ENCODE data around the gene MAPT. TPM values are rescaled to one million over a fixed set of nuclear protein-coding genes. Genes with fewer than 3 reads are reported as not detected.

The MAPT gene
- total and polyA plus RNA-seq, 2 experiments from 2014 or later = 0.37 to 0.71 TPM

DNA sequence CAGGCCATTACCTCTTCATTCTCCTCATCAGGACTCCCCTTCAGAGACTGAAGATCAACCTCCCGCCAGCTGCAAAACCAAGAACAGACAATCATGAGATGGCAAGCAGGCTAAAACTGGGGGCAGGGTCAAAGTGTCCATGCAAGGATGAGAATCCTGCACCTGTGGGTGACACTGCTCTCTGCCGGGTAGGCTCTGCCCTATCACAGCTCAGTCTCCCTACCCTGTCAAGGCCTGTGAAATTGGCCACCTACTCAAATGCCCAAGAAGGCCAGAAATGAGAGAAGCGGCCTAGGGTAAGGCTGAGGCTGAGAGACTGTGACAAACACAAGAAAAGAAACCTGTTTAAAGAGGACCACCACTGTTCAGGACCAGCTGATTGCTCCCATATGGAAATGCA lies 139.0 kb downstream of the MAPT start:
- H3K79me2 ChIP-seq = peaks cover 3% of the 10 kb centered on the region
- no peaks in the 10 kb centered on the region for H3K9me3 ChIP-seq (ENCODE audit: low read depth)
- H3K36me3 ChIP-seq (replicated peaks; ENCODE audit: insufficient read depth, low read depth) = no peaks in the 10 kb centered on the region
- DNase-seq (ENCODE audit: low spot score) = no peak
- TF ChIP-seq, protein P1, sequence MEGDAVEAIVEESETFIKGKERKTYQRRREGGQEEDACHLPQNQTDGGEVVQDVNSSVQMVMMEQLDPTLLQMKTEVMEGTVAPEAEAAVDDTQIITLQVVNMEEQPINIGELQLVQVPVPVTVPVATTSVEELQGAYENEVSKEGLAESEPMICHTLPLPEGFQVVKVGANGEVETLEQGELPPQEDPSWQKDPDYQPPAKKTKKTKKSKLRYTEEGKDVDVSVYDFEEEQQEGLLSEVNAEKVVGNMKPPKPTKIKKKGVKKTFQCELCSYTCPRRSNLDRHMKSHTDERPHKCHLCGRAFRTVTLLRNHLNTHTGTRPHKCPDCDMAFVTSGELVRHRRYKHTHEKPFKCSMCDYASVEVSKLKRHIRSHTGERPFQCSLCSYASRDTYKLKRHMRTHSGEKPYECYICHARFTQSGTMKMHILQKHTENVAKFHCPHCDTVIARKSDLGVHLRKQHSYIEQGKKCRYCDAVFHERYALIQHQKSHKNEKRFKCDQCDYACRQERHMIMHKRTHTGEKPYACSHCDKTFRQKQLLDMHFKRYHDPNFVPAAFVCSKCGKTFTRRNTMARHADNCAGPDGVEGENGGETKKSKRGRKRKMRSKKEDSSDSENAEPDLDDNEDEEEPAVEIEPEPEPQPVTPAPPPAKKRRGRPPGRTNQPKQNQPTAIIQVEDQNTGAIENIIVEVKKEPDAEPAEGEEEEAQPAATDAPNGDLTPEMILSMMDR (IDR thresholded peaks at IDR 0.05; ENCODE audit: poor library complexity) = no peak
- no peak for TF ChIP-seq EZH2phosphoT487 (IDR thresholded peaks at IDR 0.05; ENCODE audit: low read depth, severe bottlenecking, unreplicated experiment)
- no peak for TF ChIP-seq EZH2 (IDR thresholded peaks at IDR 0.05; ENCODE audit: borderline replicate concordance)
- no peak overlapping the region for H3K27ac ChIP-seq
- no peaks in the 10 kb centered on the region for H3K4me1 ChIP-seq (ENCODE audit: insufficient read depth)
- WGBS (ENCODE audit: low lambda C conversion rate, missing lambda C conversion rate) = 88% methylated on average over 3 of the region's 3 CpGs
- peaks cover 8% of the 10 kb centered on the region for H4K20me1 ChIP-seq (ENCODE audit: insufficient read depth, poor library complexity, severe bottlenecking)
- H3K4me3 ChIP-seq = no peak overlapping the region
- no peak overlapping the region for H2AFZ ChIP-seq
- H3K27me3 ChIP-seq = no peaks in the 10 kb centered on the region
- H3K4me2 ChIP-seq = no peak overlapping the region
- H3K9me2 ChIP-seq (replicated peaks; ENCODE audit: insufficient read depth) = no peaks in the 10 kb centered on the region

DNA sequence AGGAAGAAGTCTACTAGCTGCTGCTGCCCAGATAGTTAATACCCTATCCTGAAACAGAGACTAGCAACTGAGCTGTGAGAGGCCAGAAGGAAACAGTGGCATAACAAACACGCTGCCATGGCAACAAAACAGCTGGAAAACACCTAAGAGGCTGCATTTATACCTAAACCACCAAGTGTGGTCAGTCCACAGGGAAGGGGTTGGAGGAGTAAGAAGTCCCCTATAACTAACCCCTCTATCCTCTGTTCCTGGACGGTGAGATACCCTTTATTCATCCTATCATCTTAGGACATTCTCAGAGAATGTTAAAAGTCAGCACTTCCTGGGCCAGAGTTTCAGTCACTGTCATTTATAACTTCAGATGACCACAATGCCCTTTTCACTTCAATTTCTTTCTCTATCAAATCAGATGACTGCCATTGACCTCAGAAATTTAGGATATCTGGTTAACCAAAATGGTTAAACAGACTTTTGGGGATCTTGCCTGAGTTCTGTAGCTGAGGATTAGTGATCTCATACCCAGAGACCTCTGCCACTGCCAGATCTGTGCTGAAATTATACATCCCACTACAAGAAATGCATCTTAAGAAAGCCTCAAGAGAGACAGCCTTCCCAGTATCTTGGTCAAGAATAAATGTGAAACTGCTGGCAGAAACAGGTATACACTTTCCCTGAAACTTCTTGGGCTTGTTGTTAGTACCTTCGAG lies 140.9 kb downstream of the MAPT start:
- H3K36me3 ChIP-seq (replicated peaks; ENCODE audit: insufficient read depth, low read depth) = peaks cover 5% of the 10 kb centered on the region

DNA sequence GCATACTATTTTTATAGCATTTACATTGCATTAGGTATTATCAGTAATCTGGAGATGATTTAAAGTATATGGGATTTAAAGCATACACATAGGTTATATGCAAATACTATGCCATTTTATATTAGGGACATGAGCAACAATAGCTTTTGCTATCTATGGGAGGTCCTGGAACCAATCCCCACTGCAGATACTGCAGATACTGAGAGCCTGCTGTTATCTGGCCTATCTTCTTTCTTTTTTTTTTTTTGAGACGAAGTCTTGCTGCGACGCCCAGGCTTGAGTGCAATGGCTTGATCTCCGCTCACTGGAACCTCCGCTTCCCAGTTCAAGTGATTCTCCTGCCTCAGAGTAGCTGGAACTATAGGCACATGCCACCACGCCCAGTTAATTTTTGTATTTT lies 142.1 kb downstream of the MAPT start:
- no peak overlapping the region for H3K27ac ChIP-seq
- peaks cover 6% of the 10 kb centered on the region for H4K20me1 ChIP-seq (ENCODE audit: insufficient read depth, poor library complexity, severe bottlenecking)
- H3K79me2 ChIP-seq = peaks cover 14% of the 10 kb centered on the region
- H3K4me3 ChIP-seq = no peak overlapping the region
- H3K4me1 ChIP-seq (ENCODE audit: insufficient read depth) = no peaks in the 10 kb centered on the region
- no peak overlapping the region for H2AFZ ChIP-seq
- WGBS (ENCODE audit: low lambda C conversion rate, missing lambda C conversion rate) = 91% methylated on average over 6 of the region's 6 CpGs
- peaks cover 5% of the 10 kb centered on the region for H3K36me3 ChIP-seq (replicated peaks; ENCODE audit: insufficient read depth, low read depth)
- H3K9me2 ChIP-seq (replicated peaks; ENCODE audit: insufficient read depth) = no peaks in the 10 kb centered on the region
- no peaks in the 10 kb centered on the region for H3K27me3 ChIP-seq
- no peak overlapping the region for H3K4me2 ChIP-seq
- TF ChIP-seq EZH2 (IDR thresholded peaks at IDR 0.05; ENCODE audit: borderline replicate concordance) (no peak), EZH2phosphoT487 (IDR thresholded peaks at IDR 0.05; ENCODE audit: low read depth, severe bottlenecking, unreplicated experiment) (no peak)
- TF ChIP-seq, protein P1 (IDR thresholded peaks at IDR 0.05; ENCODE audit: poor library complexity) = no peak
- no peaks in the 10 kb centered on the region for H3K9me3 ChIP-seq (ENCODE audit: low read depth)
- no peak for DNase-seq (ENCODE audit: low spot score)

More for the DNA sequence above, 140.9 kb downstream of the MAPT start:
- 94% methylated on average over 3 of the region's 3 CpGs for WGBS (ENCODE audit: low lambda C conversion rate, missing lambda C conversion rate)
- H3K27me3 ChIP-seq = no peaks in the 10 kb centered on the region
- no peak overlapping the region for H3K4me3 ChIP-seq
- TF ChIP-seq EZH2 (IDR thresholded peaks at IDR 0.05; ENCODE audit: borderline replicate concordance) = no peak
- no peak for TF ChIP-seq EZH2phosphoT487 (IDR thresholded peaks at IDR 0.05; ENCODE audit: low read depth, severe bottlenecking, unreplicated experiment)
- TF ChIP-seq, protein P1 (IDR thresholded peaks at IDR 0.05; ENCODE audit: poor library complexity) = no peak
- no peaks in the 10 kb centered on the region for H3K4me1 ChIP-seq (ENCODE audit: insufficient read depth)
- no peaks in the 10 kb centered on the region for H3K9me2 ChIP-seq (replicated peaks; ENCODE audit: insufficient read depth)
- no peaks in the 10 kb centered on the region for H3K9me3 ChIP-seq (ENCODE audit: low read depth)
- no peak overlapping the region for H3K4me2 ChIP-seq
- H3K27ac ChIP-seq = no peak overlapping the region
- no peak overlapping the region for H2AFZ ChIP-seq
- H3K79me2 ChIP-seq = peaks cover 3% of the 10 kb centered on the region
- peaks cover 6% of the 10 kb centered on the region for H4K20me1 ChIP-seq (ENCODE audit: insufficient read depth, poor library complexity, severe bottlenecking)
- no peak for DNase-seq (ENCODE audit: low spot score)
